Hepatocyte (in vitro differentiated cells): ENCODE data around the gene PPP1R3C. TPM values are rescaled to one million over a fixed set of nuclear protein-coding genes. Genes with fewer than 3 reads are reported as not detected.

Experiments
- DNase-seq: peaks from one replicate; pipeline ENCODE4 v3.0.0-alpha.2; 2016; ENCODE audit warnings: low spot score
- H2AFZ ChIP-seq: fragments of 200-600 bp; sonication (generic); 2 replicates; pipeline ENCODE4 v1.6.0; 2016; ENCODE audit warnings: antibody characterized with exemption, mild to moderate bottlenecking
- H3K27ac ChIP-seq: fragments of 200-600 bp; sonication (generic); 2 replicates; pipeline ENCODE4 v1.5.1; 2016; ENCODE audit warnings: mild to moderate bottlenecking
- H3K27me3 ChIP-seq: fragments of 200-600 bp; sonication (generic); 2 replicates; pipeline ENCODE4 v1.6.1; 2016
- H3K36me3 ChIP-seq: fragments of 200-600 bp; sonication (generic); replicated peaks from 2 replicates; pipeline ENCODE4 v1.5.1; 2016; ENCODE audit warnings: low read depth; ENCODE audit not compliant: insufficient read depth
- H3K4me1 ChIP-seq: fragments of 200-600 bp; sonication (generic); 2 replicates; pipeline ENCODE4 v1.5.1; 2016; ENCODE audit warnings: mild to moderate bottlenecking, moderate library complexity; ENCODE audit not compliant: insufficient read depth
- H3K4me2 ChIP-seq: fragments of 200-600 bp; sonication (generic); 2 replicates; pipeline ENCODE4 v1.6.0; 2016
- H3K4me3 ChIP-seq: fragments of 200-600 bp; sonication (generic); 2 replicates; pipeline ENCODE4 v1.5.1; 2016; ENCODE audit warnings: mild to moderate bottlenecking
- H3K79me2 ChIP-seq: fragments of 200-600 bp; sonication (generic); 2 replicates; pipeline ENCODE4 v1.6.0; 2017; ENCODE audit warnings: mild to moderate bottlenecking
- H3K9me2 ChIP-seq: fragments of 200-600 bp; sonication (generic); replicated peaks from 2 replicates; pipeline ENCODE4 v1.6.0; 2017; ENCODE audit warnings: mild to moderate bottlenecking; ENCODE audit not compliant: insufficient read depth
- H3K9me3 ChIP-seq: fragments of 200-600 bp; sonication (generic); 2 replicates; pipeline ENCODE4 v1.5.1; 2016; ENCODE audit warnings: low read depth, mild to moderate bottlenecking
- H4K20me1 ChIP-seq: fragments of 200-600 bp; sonication (generic); 2 replicates; pipeline ENCODE4 v1.6.0; 2016; ENCODE audit warnings: mild to moderate bottlenecking; ENCODE audit not compliant: insufficient read depth, poor library complexity, severe bottlenecking
- EZH2 ChIP-seq: fragments of 200-600 bp; sonication (generic); IDR thresholded peaks from 2 replicates; pipeline ENCODE4 v1.6.1; 2016; ENCODE audit warnings: antibody characterized with exemption, mild to moderate bottlenecking, borderline replicate concordance
- EZH2phosphoT487 ChIP-seq: fragments of 200-600 bp; sonication (generic); IDR thresholded peaks from one replicate; pipeline ENCODE4 v1.6.1; 2018; ENCODE audit warnings: antibody characterized with exemption, mild to moderate bottlenecking, low read depth, moderate library complexity; ENCODE audit not compliant: unreplicated experiment, severe bottlenecking
- WGBS: methylation state at CpG from one replicate; pipeline ENCODE4 v1.1.6; 2016; ENCODE audit warnings: low lambda C conversion rate; ENCODE audit errors: missing lambda C conversion rate; 5-methylcytosine and 5-hydroxymethylcytosine counted together
- polyA plus RNA-seq: library from polyadenylated mRNA; unstranded; fragments of >200 nt; fragmentation: Nextera tagmentation; extraction: Ambion mirVana; gene quantifications from 2 replicates; pipeline ENCODE4 v1.2.1, GENCODE V29; 2016
- total RNA-seq: library from RNA; depleted of rRNA; stranded (reverse); fragments of >200 nt; gene quantifications from 2 replicates; pipeline ENCODE4 v1.2.3, GENCODE V29; 2014
- TF ChIP-seq, protein P1 (sequence below): fragments of 200-600 bp; sonication (generic); IDR thresholded peaks from 2 replicates; pipeline ENCODE4 v1.5.1; 2016; ENCODE audit warnings: antibody characterized with exemption, mild to moderate bottlenecking; ENCODE audit not compliant: poor library complexity

Gene PPP1R3C
- total and polyA plus RNA-seq, 2 experiments from 2014 or later: 20.2 to 45.0 TPM

DNA sequence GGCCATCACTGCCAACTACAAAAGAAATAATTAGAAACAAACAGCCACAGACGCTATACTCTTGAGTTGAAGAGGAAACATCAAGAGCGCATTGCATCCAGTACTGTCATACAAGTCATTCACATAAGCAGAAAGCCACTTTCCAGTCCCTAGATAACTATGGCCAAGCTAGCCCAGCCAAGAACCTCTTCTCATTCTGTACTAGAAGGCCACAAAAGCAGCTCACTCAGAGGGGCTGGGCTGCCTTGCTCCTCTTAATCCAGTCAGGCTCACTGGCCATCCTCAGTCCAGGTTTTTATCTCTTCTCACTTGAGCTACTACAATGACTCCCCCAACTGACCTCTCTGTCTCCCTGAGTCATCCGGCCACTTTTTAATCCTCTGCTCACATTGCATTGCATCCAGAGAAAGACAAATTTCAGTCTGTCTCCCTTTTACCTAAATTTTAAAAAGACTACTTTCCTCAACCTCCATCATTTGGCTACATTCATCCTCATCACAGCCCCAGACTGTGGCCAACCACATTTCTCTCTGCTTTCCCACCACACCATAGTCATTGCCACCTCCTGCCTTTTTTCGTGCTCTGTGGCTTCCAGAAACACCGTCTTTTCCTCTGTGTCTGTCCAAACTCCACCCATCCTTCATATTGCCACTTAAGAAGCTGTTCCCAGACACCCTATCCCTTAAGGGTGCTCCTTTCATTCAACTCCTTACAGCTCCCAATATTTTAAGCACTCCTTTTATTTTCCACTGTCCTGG, 25.0 kb downstream of the PPP1R3C start:
- Histone ChIP-seq H3K9me3 (no peaks in the 10 kb centered on the region), H3K4me2 (peak overlapping the region; percentile 30)

GRCh38 chr10:91605968-91606367, 26.9 kb downstream of the PPP1R3C start:
- no peak for TF ChIP-seq EZH2phosphoT487
- TF ChIP-seq, protein P1, sequence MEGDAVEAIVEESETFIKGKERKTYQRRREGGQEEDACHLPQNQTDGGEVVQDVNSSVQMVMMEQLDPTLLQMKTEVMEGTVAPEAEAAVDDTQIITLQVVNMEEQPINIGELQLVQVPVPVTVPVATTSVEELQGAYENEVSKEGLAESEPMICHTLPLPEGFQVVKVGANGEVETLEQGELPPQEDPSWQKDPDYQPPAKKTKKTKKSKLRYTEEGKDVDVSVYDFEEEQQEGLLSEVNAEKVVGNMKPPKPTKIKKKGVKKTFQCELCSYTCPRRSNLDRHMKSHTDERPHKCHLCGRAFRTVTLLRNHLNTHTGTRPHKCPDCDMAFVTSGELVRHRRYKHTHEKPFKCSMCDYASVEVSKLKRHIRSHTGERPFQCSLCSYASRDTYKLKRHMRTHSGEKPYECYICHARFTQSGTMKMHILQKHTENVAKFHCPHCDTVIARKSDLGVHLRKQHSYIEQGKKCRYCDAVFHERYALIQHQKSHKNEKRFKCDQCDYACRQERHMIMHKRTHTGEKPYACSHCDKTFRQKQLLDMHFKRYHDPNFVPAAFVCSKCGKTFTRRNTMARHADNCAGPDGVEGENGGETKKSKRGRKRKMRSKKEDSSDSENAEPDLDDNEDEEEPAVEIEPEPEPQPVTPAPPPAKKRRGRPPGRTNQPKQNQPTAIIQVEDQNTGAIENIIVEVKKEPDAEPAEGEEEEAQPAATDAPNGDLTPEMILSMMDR: no peak
- no peak for TF ChIP-seq EZH2
- H2AFZ ChIP-seq: no peak overlapping the region
- H3K27me3 ChIP-seq: no peaks in the 10 kb centered on the region
- no peaks in the 10 kb centered on the region for H3K9me2 ChIP-seq
- no peak overlapping the region for H3K27ac ChIP-seq
- H3K4me2 ChIP-seq: no peak overlapping the region
- H3K4me3 ChIP-seq: no peak overlapping the region
- no peaks in the 10 kb centered on the region for H4K20me1 ChIP-seq
- H3K9me3 ChIP-seq: no peaks in the 10 kb centered on the region
- no peak for DNase-seq
- no peaks in the 10 kb centered on the region for H3K36me3 ChIP-seq
- peaks cover 38% of the 10 kb centered on the region for H3K4me1 ChIP-seq
- no peaks in the 10 kb centered on the region for H3K79me2 ChIP-seq

More for the DNA sequence above, 25.0 kb downstream of the PPP1R3C start:
- Histone ChIP-seq H3K27ac (peak overlapping the region; percentile 80), H3K79me2 (no peaks in the 10 kb centered on the region), H4K20me1 (no peaks in the 10 kb centered on the region), H3K4me3 (no peak overlapping the region), H3K4me1 (peaks cover 38% of the 10 kb centered on the region), H3K9me2 (no peaks in the 10 kb centered on the region), H3K27me3 (no peaks in the 10 kb centered on the region), H2AFZ (no peak overlapping the region), H3K36me3 (no peaks in the 10 kb centered on the region)
- DNase-seq: no peak
- 62% methylated on average over 5 of the region's 5 CpGs for WGBS
- TF ChIP-seq EZH2 (no peak), EZH2phosphoT487 (no peak)
- TF ChIP-seq, protein P1: no peak

- 88% methylated on average over 3 of the region's 3 CpGs for WGBS
- no peaks in the 10 kb centered on the region for H3K27me3 ChIP-seq
- no peak for DNase-seq
- peaks cover 38% of the 10 kb centered on the region for H3K4me1 ChIP-seq
- TF ChIP-seq EZH2phosphoT487: no peak
- TF ChIP-seq EZH2: no peak
- TF ChIP-seq, protein P1: no peak
- H3K4me2 ChIP-seq: no peak overlapping the region
- no peaks in the 10 kb centered on the region for H3K36me3 ChIP-seq
- H3K9me3 ChIP-seq: no peaks in the 10 kb centered on the region
- H3K79me2 ChIP-seq: no peaks in the 10 kb centered on the region
- no peak overlapping the region for H3K4me3 ChIP-seq
- no peaks in the 10 kb centered on the region for H4K20me1 ChIP-seq
- no peaks in the 10 kb centered on the region for H3K9me2 ChIP-seq
- H3K27ac ChIP-seq: peak overlapping the region; percentile 76
- no peak overlapping the region for H2AFZ ChIP-seq
These were observed 28.0 kb downstream of the PPP1R3C start for GRCh38 chr10:91604553-91605534.
